ENCODE results near the gene GNAQ. TPM values are rescaled to one million over a fixed set of nuclear protein-coding genes. Genes with fewer than 3 reads are reported as not detected.
"Not testable (repeated sequence)": the region's sequence is repeated elsewhere in the genome, so short reads cannot be mapped to it uniquely, and the experiment has no call there.

GNAQ gene
- polyA plus RNA-seq, 1 donor (not counting 4 experiments of a cell fraction or from before 2014, with no cell fraction given): 64.3 TPM

DNA sequence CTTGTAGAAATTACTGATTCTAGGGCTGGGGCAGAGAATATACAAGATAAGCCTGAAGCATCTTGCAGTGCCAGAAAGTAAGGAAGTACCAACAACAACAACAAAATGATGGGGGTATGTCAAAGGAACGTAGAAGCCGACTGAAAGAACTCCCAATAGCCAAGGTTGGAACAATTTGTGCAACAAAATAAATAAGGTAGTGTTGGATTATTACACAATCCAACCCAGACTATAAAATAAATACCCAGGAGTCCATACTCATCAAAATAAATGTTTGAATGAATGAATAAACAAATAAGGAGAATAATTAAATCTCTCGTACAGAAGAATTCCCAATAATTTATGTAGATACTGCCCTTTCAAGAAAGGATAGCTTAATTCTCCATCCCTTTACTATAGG, 31.1 kb upstream of the GNAQ start:
- H3K9me1 ChIP-seq (ENCODE audit: control insufficient read depth, extremely low read depth, insufficient read depth, low read length): no peaks in the 10 kb centered on the region
- H3K79me2 ChIP-seq (ENCODE audit: control insufficient read depth, insufficient read depth, low read length): no peaks in the 10 kb centered on the region
- H3K4me2 ChIP-seq (ENCODE audit: control insufficient read depth, extremely low read depth, insufficient read depth, low read depth, low read length): no peak overlapping the region
- DNase-seq (ENCODE audit: low read depth, low spot score): no peak
- dilution Hi-C loops (cut with MboI; ENCODE audit: extremely low pct_ligation_motif_present, low sequenced_read_pairs): no loop called here
- no peak overlapping the region for H3K9ac ChIP-seq (ENCODE audit: control insufficient read depth, extremely low read depth, insufficient read depth, low read length)
- TF ChIP-seq, protein P1, sequence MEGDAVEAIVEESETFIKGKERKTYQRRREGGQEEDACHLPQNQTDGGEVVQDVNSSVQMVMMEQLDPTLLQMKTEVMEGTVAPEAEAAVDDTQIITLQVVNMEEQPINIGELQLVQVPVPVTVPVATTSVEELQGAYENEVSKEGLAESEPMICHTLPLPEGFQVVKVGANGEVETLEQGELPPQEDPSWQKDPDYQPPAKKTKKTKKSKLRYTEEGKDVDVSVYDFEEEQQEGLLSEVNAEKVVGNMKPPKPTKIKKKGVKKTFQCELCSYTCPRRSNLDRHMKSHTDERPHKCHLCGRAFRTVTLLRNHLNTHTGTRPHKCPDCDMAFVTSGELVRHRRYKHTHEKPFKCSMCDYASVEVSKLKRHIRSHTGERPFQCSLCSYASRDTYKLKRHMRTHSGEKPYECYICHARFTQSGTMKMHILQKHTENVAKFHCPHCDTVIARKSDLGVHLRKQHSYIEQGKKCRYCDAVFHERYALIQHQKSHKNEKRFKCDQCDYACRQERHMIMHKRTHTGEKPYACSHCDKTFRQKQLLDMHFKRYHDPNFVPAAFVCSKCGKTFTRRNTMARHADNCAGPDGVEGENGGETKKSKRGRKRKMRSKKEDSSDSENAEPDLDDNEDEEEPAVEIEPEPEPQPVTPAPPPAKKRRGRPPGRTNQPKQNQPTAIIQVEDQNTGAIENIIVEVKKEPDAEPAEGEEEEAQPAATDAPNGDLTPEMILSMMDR (optimal IDR thresholded peaks at IDR 0.05 in 1 of 3, IDR thresholded peaks at IDR 0.05 in 1 of 3, conservative IDR thresholded peaks at IDR 0.05 in 1 of 3; ENCODE audit: extremely low read depth in 1 of 3, insufficient read depth in 2 of 3, low read length in 3 of 3): no peak
- TF ChIP-seq EZH2 (IDR thresholded peaks at IDR 0.05; ENCODE audit: low read length): no peak
- H3K4me1 ChIP-seq (ENCODE audit: control insufficient read depth, extremely low read depth, insufficient read depth, low read length): no peaks in the 10 kb centered on the region
- no peak overlapping the region for H3K4me3 ChIP-seq (ENCODE audit: control insufficient read depth in 2 of 3, extremely low read depth in 1 of 3, insufficient read depth in 2 of 3, low read depth in 1 of 3, low read length in 3 of 3)
- no peak overlapping the region for H3K27ac ChIP-seq (ENCODE audit: control insufficient read depth, insufficient read depth, low read length)
- H3K36me3 ChIP-seq (ENCODE audit: control insufficient read depth in 2 of 2, extremely low read depth in 1 of 2, insufficient read depth in 2 of 2, low read length in 2 of 2): no peaks in the 10 kb centered on the region
- no peak for FAIRE-seq
- H3K9me3 ChIP-seq (ENCODE audit: control insufficient read depth, low read depth, low read length): no peaks in the 10 kb centered on the region
- H3K27me3 ChIP-seq (ENCODE audit: control insufficient read depth, extremely low read depth, insufficient read depth, low read length): no peaks in the 10 kb centered on the region
- no peak overlapping the region for H2AFZ ChIP-seq (ENCODE audit: control insufficient read depth, low read length)
- no peaks in the 10 kb centered on the region for H4K20me1 ChIP-seq (ENCODE audit: control insufficient read depth, extremely low read depth, insufficient read depth, low read length)

DNA sequence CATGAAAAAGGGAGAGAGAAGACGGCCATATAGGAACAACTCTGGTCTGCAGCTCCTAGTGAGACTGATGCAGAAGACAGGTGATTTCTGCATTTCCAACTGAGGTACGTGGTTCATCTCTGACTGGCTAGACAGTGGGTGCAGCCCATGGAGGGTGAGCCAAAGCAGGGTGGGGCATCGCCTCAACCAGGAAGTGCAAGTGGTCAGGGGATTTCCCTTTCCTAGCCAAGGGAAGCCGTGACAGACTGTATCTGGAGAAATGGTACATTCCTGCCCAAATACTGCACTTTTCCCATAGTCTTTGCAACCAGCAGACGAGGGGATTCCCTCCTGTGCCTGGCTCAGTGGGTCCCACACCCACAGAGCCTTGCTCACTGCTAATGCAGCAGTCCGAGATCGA, 22.6 kb upstream of the GNAQ start:
- DNase-seq (ENCODE audit: low read depth, low spot score); H3K9me1 ChIP-seq (ENCODE audit: control insufficient read depth, extremely low read depth, insufficient read depth, low read length); H3K27me3 ChIP-seq (ENCODE audit: control insufficient read depth, extremely low read depth, insufficient read depth, low read length); H3K9me3 ChIP-seq (ENCODE audit: control insufficient read depth, low read depth, low read length); FAIRE-seq; H3K4me1 ChIP-seq (ENCODE audit: control insufficient read depth, extremely low read depth, insufficient read depth, low read length); H3K79me2 ChIP-seq (ENCODE audit: control insufficient read depth, insufficient read depth, low read length); H3K27ac ChIP-seq (ENCODE audit: control insufficient read depth, insufficient read depth, low read length); H3K9ac ChIP-seq (ENCODE audit: control insufficient read depth, extremely low read depth, insufficient read depth, low read length); dilution Hi-C loops (cut with MboI; ENCODE audit: extremely low pct_ligation_motif_present, low sequenced_read_pairs); H3K36me3 ChIP-seq (ENCODE audit: control insufficient read depth in 2 of 2, extremely low read depth in 1 of 2, insufficient read depth in 2 of 2, low read length in 2 of 2); H4K20me1 ChIP-seq (ENCODE audit: control insufficient read depth, extremely low read depth, insufficient read depth, low read length); H3K4me3 ChIP-seq (ENCODE audit: control insufficient read depth in 2 of 3, extremely low read depth in 1 of 3, insufficient read depth in 2 of 3, low read depth in 1 of 3, low read length in 3 of 3); H3K4me2 ChIP-seq (ENCODE audit: control insufficient read depth, extremely low read depth, insufficient read depth, low read depth, low read length): not testable (repeated sequence)
- peak overlapping the region; percentile 22 for H2AFZ ChIP-seq (ENCODE audit: control insufficient read depth, low read length)

DNA sequence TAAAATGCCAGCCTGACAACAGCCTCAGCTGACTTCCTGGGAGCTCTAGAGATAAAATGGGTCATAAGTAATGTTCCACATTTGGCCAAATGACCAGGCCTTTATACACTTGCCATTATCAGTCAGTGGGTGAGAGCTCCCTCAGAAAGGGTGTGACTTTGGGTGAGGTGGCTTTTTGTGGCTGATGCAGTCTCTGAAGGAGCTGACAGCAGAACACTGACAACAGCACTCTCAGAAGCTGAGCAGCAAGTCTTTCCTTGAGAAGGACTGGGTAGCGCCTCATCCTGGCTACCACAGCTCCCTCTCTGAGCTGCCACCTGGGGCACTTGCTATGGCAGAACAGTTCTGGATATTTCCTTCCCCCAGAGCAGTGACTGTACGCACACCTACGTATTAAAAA, 22.0 kb upstream of the GNAQ start:
- dilution Hi-C loops (cut with MboI; ENCODE audit: extremely low pct_ligation_motif_present, low sequenced_read_pairs): no loop called here
- TF ChIP-seq EZH2 (IDR thresholded peaks at IDR 0.05; ENCODE audit: low read length): no peak
- TF ChIP-seq, protein P1 (optimal IDR thresholded peaks at IDR 0.05 in 1 of 3, IDR thresholded peaks at IDR 0.05 in 1 of 3, conservative IDR thresholded peaks at IDR 0.05 in 1 of 3; ENCODE audit: extremely low read depth in 1 of 3, insufficient read depth in 2 of 3, low read length in 3 of 3): no peak
- Histone ChIP-seq H3K79me2 (ENCODE audit: control insufficient read depth, insufficient read depth, low read length) (no peaks in the 10 kb centered on the region), H2AFZ (ENCODE audit: control insufficient read depth, low read length) (no peak overlapping the region), H3K9me3 (ENCODE audit: control insufficient read depth, low read depth, low read length) (no peaks in the 10 kb centered on the region), H3K4me1 (ENCODE audit: control insufficient read depth, extremely low read depth, insufficient read depth, low read length) (peaks cover 3% of the 10 kb centered on the region), H3K9me1 (ENCODE audit: control insufficient read depth, extremely low read depth, insufficient read depth, low read length) (no peaks in the 10 kb centered on the region), H3K27ac (ENCODE audit: control insufficient read depth, insufficient read depth, low read length) (no peak overlapping the region), H4K20me1 (ENCODE audit: control insufficient read depth, extremely low read depth, insufficient read depth, low read length) (no peaks in the 10 kb centered on the region), H3K4me2 (ENCODE audit: control insufficient read depth, extremely low read depth, insufficient read depth, low read depth, low read length) (no peak overlapping the region), H3K27me3 (ENCODE audit: control insufficient read depth, extremely low read depth, insufficient read depth, low read length) (no peaks in the 10 kb centered on the region), H3K36me3 (ENCODE audit: control insufficient read depth in 2 of 2, extremely low read depth in 1 of 2, insufficient read depth in 2 of 2, low read length in 2 of 2) (no peaks in the 10 kb centered on the region), H3K9ac (ENCODE audit: control insufficient read depth, extremely low read depth, insufficient read depth, low read length) (no peak overlapping the region), H3K4me3 (ENCODE audit: control insufficient read depth in 2 of 3, extremely low read depth in 1 of 3, insufficient read depth in 2 of 3, low read depth in 1 of 3, low read length in 3 of 3) (no peak overlapping the region)
- DNase-seq (ENCODE audit: low read depth, low spot score) (no peak), FAIRE-seq (no peak)

Measured in keratinocyte (primary cell).